Measurements from ENCODE around the gene MPIG6B. TPM values are rescaled to one million over a fixed set of nuclear protein-coding genes. Genes with fewer than 3 reads are reported as not detected.

The MPIG6B gene
- total RNA-seq, 1 donor from 2014 or later, result not detected

DNA sequence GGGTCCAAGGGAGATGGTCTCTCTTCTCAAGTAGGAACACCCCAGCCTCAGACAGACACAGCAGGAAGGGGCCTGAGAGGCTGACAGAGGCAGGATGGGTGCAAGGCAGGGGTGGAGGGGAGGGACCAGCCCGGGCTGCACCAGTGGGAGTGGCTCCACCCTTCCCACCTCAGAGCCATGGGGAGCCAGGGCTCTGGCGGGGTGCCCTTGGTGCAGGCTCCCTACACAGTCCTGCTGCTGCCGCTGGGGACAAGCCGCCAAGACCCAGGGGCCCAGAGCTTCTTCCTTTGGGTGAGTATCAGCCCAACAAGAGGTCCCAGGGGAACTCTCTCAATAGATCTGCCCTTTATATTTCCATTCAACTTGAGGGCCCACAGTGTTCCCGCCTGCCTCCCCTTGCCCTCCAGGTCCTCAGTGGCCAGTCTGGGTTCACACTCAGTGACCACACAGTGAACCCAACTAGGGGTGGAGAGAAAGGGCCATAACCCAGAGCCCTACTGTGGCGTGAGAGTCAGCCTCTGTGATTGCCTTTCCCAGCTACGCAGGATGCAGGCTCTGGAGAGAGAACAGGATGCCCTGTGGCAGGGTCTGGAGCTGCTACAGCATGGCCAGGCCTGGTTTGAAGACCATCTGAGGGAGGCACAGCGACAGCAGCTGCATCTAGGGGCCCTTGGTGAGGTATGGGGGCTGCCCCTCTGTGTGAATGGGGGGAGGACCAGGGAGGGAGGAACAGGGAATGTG, 39.9 kb downstream of the MPIG6B start:
- peaks cover 31% of the 10 kb centered on the region for H3K36me3 Mint-ChIP-seq (ENCODE audit: low read depth)
- H3K27ac Mint-ChIP-seq, result no peak overlapping the region
- no peaks in the 10 kb centered on the region for H3K27me3 Mint-ChIP-seq (ENCODE audit: insufficient read depth)
- no peak for DNase-seq (ENCODE audit: low spot score)
- peaks cover under 1% of the 10 kb centered on the region for H3K4me1 Mint-ChIP-seq (ENCODE audit: low read depth)
- no peaks in the 10 kb centered on the region for H3K9me3 Mint-ChIP-seq
- no peak overlapping the region for H3K4me3 Mint-ChIP-seq
- intact Hi-C loops (cut with micrococcal nuclease), result no loop called here

DNA sequence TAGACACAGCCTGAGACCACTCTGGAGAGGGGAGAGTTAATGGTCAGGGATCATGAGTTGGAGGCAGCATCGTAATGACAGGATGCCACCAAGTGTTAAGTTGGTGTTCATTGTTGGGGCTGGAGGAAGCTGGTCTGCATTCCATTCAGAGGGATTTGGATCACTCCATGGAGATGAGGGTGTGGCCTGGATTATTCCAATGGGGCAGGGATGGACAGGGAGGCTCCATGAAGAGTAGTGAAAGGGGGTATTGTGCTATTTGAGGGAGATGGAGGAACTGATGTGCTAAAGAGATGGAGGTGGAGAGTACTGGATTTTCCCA, 40.4 kb downstream of the MPIG6B start:
- H3K36me3 Mint-ChIP-seq (ENCODE audit: low read depth), result peaks cover 28% of the 10 kb centered on the region
- H3K9me3 Mint-ChIP-seq, result no peaks in the 10 kb centered on the region
- peaks cover 6% of the 10 kb centered on the region for H3K4me1 Mint-ChIP-seq (ENCODE audit: low read depth)
- H3K27ac Mint-ChIP-seq, result no peak overlapping the region
- DNase-seq (ENCODE audit: low spot score), result no peak
- intact Hi-C loops (cut with micrococcal nuclease), result no loop called here
- H3K27me3 Mint-ChIP-seq (ENCODE audit: insufficient read depth), result no peaks in the 10 kb centered on the region
- no peak overlapping the region for H3K4me3 Mint-ChIP-seq

DNA sequence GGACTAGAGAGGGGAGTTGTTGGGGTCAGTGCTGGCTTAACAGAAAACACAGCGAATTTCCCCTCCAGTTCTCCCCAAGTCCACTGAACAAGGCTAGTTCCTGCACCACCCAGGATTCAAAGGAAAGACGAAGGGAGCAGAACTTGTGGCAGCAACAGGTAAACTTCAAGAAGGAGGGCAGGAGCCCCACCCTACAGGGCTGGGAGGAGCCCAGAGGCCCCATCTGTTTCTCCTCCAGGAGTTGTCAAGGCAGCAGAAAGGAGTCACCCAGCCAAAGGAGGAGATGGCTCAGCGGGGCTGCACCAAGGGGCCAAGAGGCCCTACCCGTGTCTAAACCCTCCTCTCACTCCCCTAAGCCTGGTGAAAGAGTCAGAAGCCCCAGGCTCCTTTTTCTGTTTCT, 41.0 kb downstream of the MPIG6B start:
- H3K36me3 Mint-ChIP-seq (ENCODE audit: low read depth), result peaks cover 26% of the 10 kb centered on the region
- H3K9me3 Mint-ChIP-seq, result no peaks in the 10 kb centered on the region
- no peak overlapping the region for H3K27ac Mint-ChIP-seq
- no peak overlapping the region for H3K4me3 Mint-ChIP-seq
- no peak for DNase-seq (ENCODE audit: low spot score)
- no peaks in the 10 kb centered on the region for H3K27me3 Mint-ChIP-seq (ENCODE audit: insufficient read depth)
- H3K4me1 Mint-ChIP-seq (ENCODE audit: low read depth), result peaks cover 12% of the 10 kb centered on the region
- intact Hi-C loops (cut with micrococcal nuclease), result no loop called here

DNA sequence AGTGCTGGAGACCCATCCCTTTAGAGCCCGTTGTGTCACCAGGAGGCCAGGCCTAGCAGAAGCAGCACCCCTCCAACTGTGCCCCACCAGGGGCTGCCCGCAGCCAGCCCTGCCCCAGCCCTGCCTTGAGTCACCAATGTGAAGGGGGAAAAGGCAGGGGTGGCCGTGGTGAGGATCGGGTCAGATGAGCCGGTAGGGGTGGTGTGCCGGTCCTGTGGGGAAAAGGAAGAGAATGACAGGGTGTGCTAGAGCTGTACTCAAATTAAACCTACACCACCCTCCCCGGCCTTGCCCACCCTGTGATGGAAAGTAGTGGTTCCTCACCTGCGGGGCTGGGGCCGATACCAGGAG, 42.4 kb downstream of the MPIG6B start:
- Mint-ChIP-seq H3K27me3 (ENCODE audit: insufficient read depth) (no peaks in the 10 kb centered on the region), H3K36me3 (ENCODE audit: low read depth) (peaks cover 25% of the 10 kb centered on the region), H3K9me3 (no peaks in the 10 kb centered on the region), H3K27ac (no peak overlapping the region), H3K4me1 (ENCODE audit: low read depth) (peaks cover 21% of the 10 kb centered on the region), H3K4me3 (no peak overlapping the region)
- intact Hi-C loops (cut with micrococcal nuclease), result no loop called here
- DNase-seq (ENCODE audit: low spot score), result no peak

DNA sequence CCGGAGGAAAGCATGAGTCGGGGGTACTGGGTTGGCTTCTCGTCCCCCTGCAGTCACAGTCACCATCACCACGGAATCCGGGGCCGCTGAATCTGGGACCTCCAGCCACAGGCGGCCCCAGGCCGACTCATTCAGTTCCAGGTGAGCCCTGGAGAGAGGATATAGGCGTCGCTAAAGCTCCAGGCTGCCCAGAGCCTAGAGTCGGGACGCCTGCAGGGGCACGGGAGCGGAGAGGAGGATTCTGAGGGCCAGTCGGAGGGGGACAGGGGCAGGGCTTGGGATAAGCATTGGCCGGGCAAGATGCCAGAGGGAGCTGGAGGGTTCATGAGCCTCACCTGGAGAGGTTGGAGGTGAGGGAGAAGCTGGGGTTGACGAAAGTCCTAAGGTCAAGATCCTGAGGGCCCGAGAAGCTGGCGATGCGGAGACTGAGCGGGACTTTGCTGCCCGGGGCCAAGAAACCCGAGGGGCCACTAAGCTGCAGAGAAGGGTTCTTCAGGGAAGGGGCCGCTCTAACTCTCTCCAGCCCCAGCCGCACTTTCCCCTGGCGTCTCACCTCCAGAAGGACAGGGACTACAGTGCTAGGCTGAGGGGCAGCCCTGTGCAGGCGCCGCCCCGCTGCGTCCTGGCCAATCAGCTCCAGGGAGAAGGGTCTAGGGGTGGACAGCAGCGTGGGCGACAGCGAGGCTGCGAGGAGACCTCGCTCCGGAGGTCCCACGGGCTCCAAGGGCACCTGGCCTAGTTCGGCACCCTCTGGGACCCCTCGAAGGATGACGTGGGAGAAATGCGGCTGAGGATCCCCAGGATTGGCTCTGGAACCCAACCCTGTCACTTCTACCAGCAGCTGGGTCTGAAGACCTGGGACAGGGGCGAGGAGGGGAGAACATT, 43.0 kb downstream of the MPIG6B start:
- H3K27me3 Mint-ChIP-seq (ENCODE audit: insufficient read depth), result no peaks in the 10 kb centered on the region
- DNase-seq (ENCODE audit: low spot score), result no peak
- peaks cover 20% of the 10 kb centered on the region for H3K36me3 Mint-ChIP-seq (ENCODE audit: low read depth)
- peaks cover 22% of the 10 kb centered on the region for H3K4me1 Mint-ChIP-seq (ENCODE audit: low read depth)
- no peak overlapping the region for H3K27ac Mint-ChIP-seq
- intact Hi-C loops (cut with micrococcal nuclease), result no loop called here
- H3K4me3 Mint-ChIP-seq, result no peak overlapping the region
- H3K9me3 Mint-ChIP-seq, result no peaks in the 10 kb centered on the region

DNA sequence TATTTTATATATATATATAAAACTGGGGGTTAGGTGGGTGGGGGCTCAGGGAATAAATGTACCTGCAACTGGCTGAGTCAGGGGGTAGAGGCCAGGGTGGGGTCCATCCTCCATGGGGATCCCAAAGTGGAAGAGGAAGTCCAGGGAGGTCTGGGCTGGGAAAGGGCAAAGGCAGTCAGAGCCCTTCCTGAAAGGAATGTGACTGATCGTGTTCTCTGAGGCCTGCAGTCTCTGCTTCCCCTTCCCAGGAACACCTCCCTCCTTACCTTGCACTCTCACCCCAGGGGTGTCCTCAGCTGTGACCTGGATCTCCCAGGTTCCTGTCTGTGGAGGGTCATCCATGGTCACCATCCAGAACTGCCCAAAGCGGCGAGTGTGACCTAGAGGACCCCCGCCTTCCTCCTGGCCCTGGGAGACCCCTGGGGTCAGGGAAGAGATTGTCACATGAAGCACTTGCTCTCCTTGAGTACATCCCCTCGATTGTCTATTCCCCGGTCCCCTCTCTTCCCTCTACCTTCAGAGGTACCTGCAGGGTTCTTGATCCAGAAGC, 44.0 kb downstream of the MPIG6B start:
- no peaks in the 10 kb centered on the region for H3K9me3 Mint-ChIP-seq
- no peak overlapping the region for H3K27ac Mint-ChIP-seq
- DNase-seq (ENCODE audit: low spot score), result no peak
- H3K4me1 Mint-ChIP-seq (ENCODE audit: low read depth), result peaks cover 27% of the 10 kb centered on the region
- H3K27me3 Mint-ChIP-seq (ENCODE audit: insufficient read depth), result no peaks in the 10 kb centered on the region
- intact Hi-C loops (cut with micrococcal nuclease), result no loop called here
- no peak overlapping the region for H3K4me3 Mint-ChIP-seq
- H3K36me3 Mint-ChIP-seq (ENCODE audit: low read depth), result peaks cover 20% of the 10 kb centered on the region

DNA sequence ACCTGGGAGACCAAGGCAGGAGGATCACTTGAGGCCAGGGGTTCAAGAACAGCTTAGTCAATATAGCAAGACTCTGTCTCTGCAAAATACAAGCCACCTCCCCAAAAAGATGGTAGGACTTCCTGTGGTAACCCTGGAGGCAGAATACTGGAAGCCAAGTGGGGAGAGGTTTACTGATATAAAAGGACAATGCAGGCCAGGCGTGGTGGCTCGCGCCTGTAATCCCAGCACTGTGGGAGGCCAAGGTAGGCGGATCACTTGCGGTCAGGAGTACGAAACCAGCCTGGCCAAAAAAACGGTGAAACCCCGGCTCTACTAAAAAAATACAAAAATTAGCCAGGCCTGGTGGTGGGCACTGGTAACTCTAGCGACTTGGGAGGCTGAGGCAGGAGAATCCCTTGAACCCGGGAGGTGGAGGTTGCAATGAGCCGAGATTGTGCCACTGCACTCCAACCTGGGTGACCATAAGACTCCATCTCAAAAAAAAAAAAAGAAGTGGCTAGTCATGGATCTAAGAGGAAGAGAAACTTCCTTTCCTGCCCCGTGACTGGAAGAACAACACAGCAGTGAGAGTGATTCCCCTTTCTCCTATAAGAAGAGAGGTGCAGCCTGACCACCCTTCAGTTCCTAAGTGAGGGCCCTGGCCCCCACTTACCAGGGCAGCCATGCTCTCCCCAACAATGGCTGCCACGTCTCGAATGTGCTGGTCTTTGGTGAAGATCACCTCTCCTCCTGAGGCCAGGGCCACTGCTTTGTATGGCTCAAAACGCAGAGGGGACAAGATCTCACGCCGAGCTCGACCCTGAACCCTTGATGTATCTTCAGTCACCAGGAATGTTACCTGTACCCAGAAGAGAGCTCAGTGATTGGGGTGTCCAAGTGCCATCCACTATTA, 45.4 kb downstream of the MPIG6B start:
- H3K27ac Mint-ChIP-seq, result no peak overlapping the region
- intact Hi-C loops (cut with micrococcal nuclease), result loop anchor here (1.0 kb wide), 2 partner anchors 39 to 88 kb away; partner anchors contain the start of gene DDAH2
- H3K9me3 Mint-ChIP-seq, result no peaks in the 10 kb centered on the region
- H3K36me3 Mint-ChIP-seq (ENCODE audit: low read depth), result peaks cover 15% of the 10 kb centered on the region
- H3K4me3 Mint-ChIP-seq, result no peak overlapping the region
- DNase-seq (ENCODE audit: low spot score), result no peak
- peaks cover 27% of the 10 kb centered on the region for H3K4me1 Mint-ChIP-seq (ENCODE audit: low read depth)
- H3K27me3 Mint-ChIP-seq (ENCODE audit: insufficient read depth), result no peaks in the 10 kb centered on the region

DNA sequence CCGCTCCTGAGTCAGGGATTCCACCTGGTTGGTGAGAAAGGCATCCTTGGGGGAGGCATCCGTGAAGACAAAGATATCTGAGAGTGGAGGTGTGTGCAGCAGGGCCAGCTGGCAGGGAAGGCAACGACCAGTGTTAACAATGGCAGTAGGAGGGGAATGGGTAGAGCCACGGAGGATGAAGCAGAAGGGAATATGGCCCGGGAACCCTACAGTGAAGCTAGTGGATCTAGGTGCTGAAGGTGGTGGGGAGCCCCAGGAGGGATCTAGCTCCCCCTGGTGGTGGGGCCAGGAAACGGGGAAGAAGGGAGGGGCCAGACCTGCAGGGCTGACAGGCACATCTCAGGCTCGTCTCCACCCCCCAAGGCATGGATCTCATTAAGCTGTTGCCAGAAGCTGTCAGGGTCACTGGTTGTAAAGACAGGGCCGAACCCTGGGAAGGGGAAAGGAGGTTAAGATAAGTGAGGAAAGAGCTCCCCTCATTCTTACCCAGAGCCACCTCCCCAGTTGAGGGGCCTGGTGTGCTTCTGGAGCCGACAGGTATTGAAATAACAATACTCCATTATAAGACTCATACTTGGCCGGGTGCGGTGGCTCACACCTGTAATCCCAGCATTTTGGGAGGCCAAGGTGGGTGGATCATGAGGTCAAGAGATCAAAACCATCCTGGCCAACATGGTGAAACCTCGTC, 46.7 kb downstream of the MPIG6B start:
- Mint-ChIP-seq H3K4me3 (no peak overlapping the region), H3K4me1 (ENCODE audit: low read depth) (peaks cover 27% of the 10 kb centered on the region), H3K36me3 (ENCODE audit: low read depth) (peaks cover 13% of the 10 kb centered on the region), H3K27me3 (ENCODE audit: insufficient read depth) (no peaks in the 10 kb centered on the region), H3K9me3 (no peaks in the 10 kb centered on the region), H3K27ac (peak overlapping the region; percentile 3)
- intact Hi-C loops (cut with micrococcal nuclease), result loop anchor here (1.0 kb wide), 2 partner anchors 41 to 90 kb away; partner anchors contain the start of gene DDAH2
- peak; percentile 79 for DNase-seq (ENCODE audit: low spot score)

DNA sequence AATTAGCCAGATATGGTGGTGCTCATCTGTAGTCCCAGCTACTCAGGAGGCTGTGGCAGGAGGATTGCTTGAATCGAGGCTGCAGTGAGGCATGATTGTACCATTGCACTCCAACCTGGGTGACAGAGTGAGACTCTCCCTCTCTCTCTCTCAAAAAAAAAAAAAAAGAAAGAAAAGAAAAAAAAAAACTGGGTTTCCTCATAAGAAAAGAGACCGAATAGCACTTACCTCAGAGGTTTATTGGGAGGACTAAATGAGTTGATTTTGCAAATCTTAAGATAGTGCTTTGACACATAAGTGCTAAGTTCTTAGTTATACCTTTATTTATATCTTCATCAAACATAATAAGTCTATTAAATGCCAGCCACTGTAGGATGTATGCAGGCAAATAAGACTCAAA, 47.7 kb downstream of the MPIG6B start:
- Mint-ChIP-seq H3K4me1 (ENCODE audit: low read depth) (peaks cover 35% of the 10 kb centered on the region), H3K27ac (peak overlapping the region; percentile 76), H3K36me3 (ENCODE audit: low read depth) (peaks cover 16% of the 10 kb centered on the region), H3K27me3 (ENCODE audit: insufficient read depth) (no peaks in the 10 kb centered on the region), H3K4me3 (no peak overlapping the region), H3K9me3 (no peaks in the 10 kb centered on the region)
- intact Hi-C loops (cut with micrococcal nuclease), result no loop called here
- DNase-seq (ENCODE audit: low spot score), result no peak

DNA sequence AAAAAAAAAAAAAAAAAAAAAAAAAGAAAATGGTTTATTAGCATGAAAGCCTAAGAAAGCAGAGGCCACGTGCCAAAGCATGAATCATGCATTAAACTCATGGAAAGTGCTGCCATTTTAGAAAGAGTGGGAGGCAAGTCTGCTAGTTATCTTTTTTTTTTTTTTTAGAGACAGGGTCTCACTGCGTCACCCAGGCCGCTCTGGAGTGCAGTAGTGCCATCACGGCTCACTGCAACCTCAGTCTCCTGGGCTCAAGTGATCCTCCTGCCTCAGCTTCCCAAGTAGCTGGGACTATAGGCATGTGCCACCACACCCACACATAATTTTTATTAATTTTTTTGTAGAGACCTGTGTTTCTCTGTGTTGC, 48.8 kb downstream of the MPIG6B start:
- Mint-ChIP-seq H3K27ac (peak overlapping the region; percentile 52), H3K9me3 (no peaks in the 10 kb centered on the region), H3K36me3 (ENCODE audit: low read depth) (peaks cover 16% of the 10 kb centered on the region), H3K4me1 (ENCODE audit: low read depth) (peaks cover 45% of the 10 kb centered on the region), H3K27me3 (ENCODE audit: insufficient read depth) (no peaks in the 10 kb centered on the region), H3K4me3 (no peak overlapping the region)
- intact Hi-C loops (cut with micrococcal nuclease), result no loop called here
- DNase-seq (ENCODE audit: low spot score), result no peak

DNA sequence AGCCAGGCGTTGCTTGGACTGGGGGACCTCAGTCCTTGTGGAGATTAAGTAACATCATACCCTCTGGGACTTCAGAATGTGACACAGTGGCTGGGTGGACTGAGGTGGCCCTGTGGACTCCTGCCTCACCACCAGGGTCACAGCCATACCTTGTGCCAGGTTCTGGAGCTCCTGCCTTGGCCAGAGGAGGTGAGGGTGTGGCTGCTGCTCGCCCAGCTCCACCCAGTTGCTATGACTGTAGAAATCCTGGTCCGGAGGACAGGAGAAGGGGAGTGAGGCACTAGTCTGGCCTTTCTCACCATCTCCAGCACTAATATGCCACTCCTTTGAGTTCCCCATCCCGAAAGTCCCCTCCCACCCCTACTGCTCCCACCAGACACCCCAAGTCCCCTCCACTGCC, 52.0 kb downstream of the MPIG6B start:
- no peak overlapping the region for H3K4me3 Mint-ChIP-seq
- no peaks in the 10 kb centered on the region for H3K27me3 Mint-ChIP-seq (ENCODE audit: insufficient read depth)
- H3K36me3 Mint-ChIP-seq (ENCODE audit: low read depth), result peaks cover 11% of the 10 kb centered on the region
- no peak for DNase-seq (ENCODE audit: low spot score)
- intact Hi-C loops (cut with micrococcal nuclease), result no loop called here
- peak overlapping the region; percentile 74 for H3K27ac Mint-ChIP-seq
- no peaks in the 10 kb centered on the region for H3K9me3 Mint-ChIP-seq
- peaks cover 31% of the 10 kb centered on the region for H3K4me1 Mint-ChIP-seq (ENCODE audit: low read depth)

All from activated T-helper 1 cell treated with anti-CD3 and anti-CD28 coated beads, Interleukin-12 subunit alpha, Interleukin-12 subunit beta, Interleukin-2, Interleukin-4 antibody, amounts not matched to agents 30 ng/mL and 10 ng/mL and 1 ng/mL, durations not matched to agents 14 hours and 24 hours and 36 hours (primary cell).